Measurements from ENCODE around the gene GPATCH1.

DNA sequence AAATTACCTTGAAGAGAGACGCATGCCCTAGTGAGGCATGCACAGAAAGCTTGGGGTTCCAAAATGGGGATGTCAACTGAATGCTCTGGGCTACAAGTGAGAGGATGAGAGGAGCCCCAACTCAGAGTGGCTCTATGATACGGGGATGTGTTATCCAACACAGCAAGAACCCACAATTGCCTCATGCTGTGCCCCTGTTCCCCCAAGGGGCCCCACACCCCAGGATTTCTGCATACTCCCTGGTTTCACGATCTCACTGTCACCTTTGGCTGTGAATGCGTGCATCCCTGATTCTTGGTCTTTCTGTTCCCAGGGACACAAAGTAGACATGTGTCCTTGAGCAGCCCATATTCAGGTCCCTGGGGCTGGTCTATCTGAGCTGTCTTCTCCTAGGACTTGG lies 80.2 kb downstream of the GPATCH1 start:
- TF ChIP-seq POLR2A (IDR thresholded peaks at IDR 0.05; ENCODE audit: low read length) = no peak
- TF ChIP-seq GATA1 (IDR thresholded peaks at IDR 0.05; ENCODE audit: low read depth, low read length) = no peak

All from erythroblast (primary cell).